Skeletal muscle tissue (tissue), 4 donors: Measurements from ENCODE around the gene PPWD1. TPM values are rescaled to one million over a fixed set of nuclear protein-coding genes. Genes with fewer than 3 reads are reported as not detected.

Experiments used
- H3K27ac ChIP-seq: one replicate; pipeline ENCODE4 v1.7.0; 2013; ENCODE audit warnings: mild to moderate bottlenecking, low read depth, low read length, inconsistent platforms
- H3K27me3 ChIP-seq, 3 donors: one replicate each; pipeline ENCODE4 v1.7.0; 2013; ENCODE audit warnings: low read length in 3 of 3; ENCODE audit not compliant: control insufficient read depth in 3 of 3, insufficient read depth in 3 of 3
- H3K36me3 ChIP-seq, 3 donors: one replicate each; pipeline ENCODE4 v1.7.0; 2013; ENCODE audit warnings: low read length in 3 of 3; ENCODE audit not compliant: control insufficient read depth in 3 of 3, insufficient read depth in 3 of 3
- H3K4me1 ChIP-seq, 3 donors: one replicate each; pipeline ENCODE4 v1.7.0; 2013; ENCODE audit warnings: low read length in 3 of 3, mild to moderate bottlenecking in 3 of 3; ENCODE audit not compliant: control insufficient read depth in 3 of 3, insufficient read depth in 3 of 3
- H3K4me3 ChIP-seq, 3 donors: one replicate each; pipeline ENCODE4 v1.7.0; 2013; ENCODE audit warnings: low read length in 3 of 3
- H3K9ac ChIP-seq, 3 donors: one replicate each; pipeline ENCODE4 v1.7.0; 2013; ENCODE audit warnings: low read length in 3 of 3, mild to moderate bottlenecking in 3 of 3, moderate library complexity in 2 of 3, low read depth in 1 of 3
- H3K9me3 ChIP-seq, 3 donors: one replicate each; pipeline ENCODE4 v1.7.0; 2013; ENCODE audit warnings: low read length in 3 of 3; ENCODE audit not compliant: control insufficient read depth in 3 of 3
- total RNA-seq: library from RNA; depleted of rRNA; stranded (reverse); fragments of >200 nt; gene quantifications from one replicate; pipeline ENCODE4 v1.2.3, GENCODE V29; 2014
- donor health status: Osteomylitis.

The PPWD1 gene
- total RNA-seq, result 52.7 TPM

DNA sequence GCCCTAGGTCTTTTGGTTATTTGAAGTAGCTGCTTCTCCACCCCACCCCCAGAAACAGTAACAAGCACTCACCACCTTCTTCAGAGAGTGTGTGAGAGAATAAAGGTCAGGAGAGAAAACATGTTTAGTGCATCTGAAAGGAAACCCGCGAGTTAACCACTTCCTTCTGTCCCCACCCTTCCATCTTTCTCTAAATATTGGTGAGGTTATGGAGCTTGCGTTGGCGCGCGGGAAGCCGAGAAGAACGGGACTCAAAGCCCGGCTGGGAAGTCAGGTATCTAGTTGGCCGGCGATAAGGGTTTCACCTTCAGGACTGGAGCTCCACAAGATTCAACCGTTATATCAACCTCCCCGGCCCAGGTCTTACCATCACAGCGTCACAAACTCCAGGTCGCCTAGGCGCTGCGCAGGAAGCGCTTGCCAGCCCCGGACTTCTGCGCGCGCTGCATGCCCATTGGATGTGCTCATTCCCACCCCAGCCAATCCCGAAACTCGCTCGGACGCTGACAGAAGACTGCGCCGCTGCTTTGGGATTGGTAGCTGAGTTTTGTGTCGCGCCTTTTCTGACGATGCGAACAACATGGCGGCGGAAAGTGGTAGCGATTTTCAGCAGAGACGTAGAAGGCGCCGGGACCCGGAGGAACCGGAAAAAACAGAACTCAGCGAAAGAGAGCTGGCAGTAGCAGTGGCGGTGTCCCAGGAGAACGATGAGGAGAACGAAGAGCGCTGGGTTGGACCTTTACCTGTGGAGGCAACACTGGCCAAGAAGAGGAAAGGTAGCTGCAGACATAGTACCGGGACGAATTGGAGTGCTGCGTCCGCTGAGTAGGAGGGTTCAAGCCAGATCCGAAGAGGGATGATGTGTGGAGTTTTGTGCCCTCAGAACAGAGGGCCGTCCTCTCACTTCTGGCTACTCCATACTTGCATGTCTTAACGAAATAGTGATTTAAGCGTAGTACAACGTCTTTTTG lies at the start of gene PPWD1, which contains the start of gene CENPK:
Gene PPWD1 (plus strand): TSS at position 566 of the 971 bp plus-strand sequence. CDS start 15 bp downstream, at position 581.
Gene CENPK (minus strand): TSS at position 438 of the 971 bp plus-strand sequence. CDS start 8,261 bp downstream, outside the sequence.
- H3K36me3 ChIP-seq, result no peaks in the 10 kb centered on the region
- peak within 1 kb of the TSS; percentile 86 for H3K27ac ChIP-seq
- H3K9ac ChIP-seq, result peak within 1 kb of the TSS; percentile 90 to 97 (median 93)
- peak within 1 kb of the TSS; percentile 99 to 100 (median 100) for H3K4me3 ChIP-seq
- peaks cover 10 to 25% (median 16%) of the 10 kb centered on the region in 3 donors for H3K4me1 ChIP-seq
- no peaks in the 10 kb centered on the region for H3K9me3 ChIP-seq
- H3K27me3 ChIP-seq, result no peaks in the 10 kb centered on the region

DNA sequence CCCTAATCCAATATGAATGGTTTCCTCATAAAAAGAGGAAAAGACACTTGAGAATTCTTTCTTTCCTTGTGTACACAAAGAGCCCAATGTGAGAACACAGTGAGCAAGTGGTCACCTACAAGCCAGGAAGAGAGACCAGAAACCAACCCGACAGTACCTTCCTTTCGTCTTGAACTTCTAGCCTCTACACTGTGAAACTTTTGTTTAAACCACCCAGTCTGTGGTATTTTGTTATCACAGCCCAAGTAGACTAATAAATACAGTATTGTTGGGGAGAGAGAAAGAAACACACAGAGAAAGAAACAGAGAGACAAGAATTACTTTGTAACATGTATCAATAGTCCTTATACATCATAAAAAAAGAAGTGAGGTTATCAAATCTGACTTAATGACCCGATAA lies 37.4 kb upstream of the PPWD1 start:
- H3K9me3 ChIP-seq, result no peaks in the 10 kb centered on the region
- no peaks in the 10 kb centered on the region for H3K4me1 ChIP-seq
- no peak overlapping the region for H3K4me3 ChIP-seq
- H3K36me3 ChIP-seq, result no peaks in the 10 kb centered on the region
- H3K27ac ChIP-seq, result no peak overlapping the region
- H3K9ac ChIP-seq, result no peak overlapping the region
- no peaks in the 10 kb centered on the region for H3K27me3 ChIP-seq

GRCh38 chr5:65530904-65531303 lies 32.2 kb upstream of the PPWD1 start:
- no peaks in the 10 kb centered on the region for H3K27me3 ChIP-seq
- no peak overlapping the region for H3K27ac ChIP-seq
- H3K4me3 ChIP-seq, result no peak overlapping the region
- H3K4me1 ChIP-seq, result no peaks in the 10 kb centered on the region
- no peaks in the 10 kb centered on the region for H3K36me3 ChIP-seq
- H3K9me3 ChIP-seq, result no peaks in the 10 kb centered on the region
- no peak overlapping the region for H3K9ac ChIP-seq

- Histone ChIP-seq H3K27ac (no peak overlapping the region), H3K9ac (no peak overlapping the region)
Measured at GRCh38 chr5:65535529-65535987, 27.5 kb upstream of the PPWD1 start.

DNA sequence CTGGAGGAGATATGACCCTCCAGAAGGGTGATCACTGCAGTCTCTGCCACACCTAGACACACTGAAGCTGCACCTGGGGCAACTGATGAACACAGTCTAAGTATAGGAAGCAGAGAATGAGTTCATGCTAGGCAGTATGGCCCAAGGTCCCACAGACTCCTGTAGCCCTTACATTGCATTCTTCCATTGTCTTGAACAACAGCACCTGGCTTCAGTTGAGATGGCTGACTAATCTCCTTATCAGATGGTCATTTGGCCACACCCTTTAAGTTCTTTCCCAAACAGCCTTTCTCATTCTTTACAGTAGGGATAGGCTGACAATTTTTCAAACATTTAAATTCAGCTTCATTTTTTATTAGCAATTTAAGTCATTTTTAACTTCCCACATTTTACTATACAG lies 23.3 kb upstream of the PPWD1 start:
- H3K27me3 ChIP-seq, result no peaks in the 10 kb centered on the region

More at GRCh38 chr5:65535529-65535987, 27.5 kb upstream of the PPWD1 start:
- H3K4me1 ChIP-seq, result no peaks in the 10 kb centered on the region
- H3K27me3 ChIP-seq, result no peaks in the 10 kb centered on the region
- H3K36me3 ChIP-seq, result no peaks in the 10 kb centered on the region
- no peak overlapping the region for H3K4me3 ChIP-seq
- no peaks in the 10 kb centered on the region for H3K9me3 ChIP-seq

DNA sequence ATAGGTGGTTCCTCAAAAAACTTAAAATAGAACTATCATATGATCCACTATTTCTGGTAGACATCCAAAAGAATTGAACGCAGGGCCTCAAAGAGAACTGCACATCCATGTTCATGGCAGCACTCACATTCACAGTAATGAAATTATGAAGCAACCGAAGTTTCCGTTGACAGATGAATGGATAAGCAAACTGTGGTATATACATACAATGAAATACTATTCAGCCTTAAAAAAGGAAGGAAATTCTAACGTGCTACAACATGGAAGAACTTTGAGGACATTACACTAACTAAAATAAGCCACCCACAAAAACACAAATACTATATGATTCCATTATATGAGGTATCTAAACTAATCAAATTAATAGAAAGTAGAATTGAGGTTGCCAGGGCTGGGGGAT lies 18.6 kb upstream of the PPWD1 start:
- no peaks in the 10 kb centered on the region for H3K9me3 ChIP-seq
- no peak overlapping the region for H3K9ac ChIP-seq
- H3K4me3 ChIP-seq, result no peak overlapping the region
- H3K27me3 ChIP-seq, result no peaks in the 10 kb centered on the region
- no peaks in the 10 kb centered on the region for H3K36me3 ChIP-seq
- no peak overlapping the region for H3K27ac ChIP-seq
- H3K4me1 ChIP-seq, result no peaks in the 10 kb centered on the region

More for the DNA sequence above, 23.3 kb upstream of the PPWD1 start:
- Histone ChIP-seq H3K9me3 (no peaks in the 10 kb centered on the region), H3K9ac (no peak overlapping the region), H3K36me3 (no peaks in the 10 kb centered on the region), H3K4me3 (no peak overlapping the region), H3K27ac (no peak overlapping the region), H3K4me1 (no peaks in the 10 kb centered on the region)

DNA sequence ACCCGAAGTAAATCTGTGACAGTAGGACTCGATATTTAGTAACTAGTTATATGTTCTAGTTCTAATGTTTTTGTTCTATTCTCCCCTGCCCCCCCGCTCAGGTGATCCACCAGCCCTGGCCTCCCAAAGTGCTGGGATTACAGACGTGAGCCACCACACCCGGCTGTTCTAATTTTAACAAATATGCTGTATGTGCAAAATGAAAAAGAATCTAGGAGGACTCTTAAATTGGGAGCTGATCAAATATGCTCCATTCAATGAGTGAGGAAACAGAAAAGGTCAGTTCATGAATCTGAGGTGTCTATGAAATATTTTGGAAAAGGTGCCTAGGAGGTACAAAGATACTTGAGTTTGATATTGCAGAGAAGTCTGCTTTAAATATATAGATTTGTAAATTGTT lies 17.0 kb upstream of the PPWD1 start:
- H3K4me1 ChIP-seq, result no peaks in the 10 kb centered on the region
- H3K27ac ChIP-seq, result no peak overlapping the region
- no peak overlapping the region for H3K4me3 ChIP-seq
- no peaks in the 10 kb centered on the region for H3K36me3 ChIP-seq
- no peaks in the 10 kb centered on the region for H3K9me3 ChIP-seq
- H3K27me3 ChIP-seq, result no peaks in the 10 kb centered on the region
- H3K9ac ChIP-seq, result no peak overlapping the region

DNA sequence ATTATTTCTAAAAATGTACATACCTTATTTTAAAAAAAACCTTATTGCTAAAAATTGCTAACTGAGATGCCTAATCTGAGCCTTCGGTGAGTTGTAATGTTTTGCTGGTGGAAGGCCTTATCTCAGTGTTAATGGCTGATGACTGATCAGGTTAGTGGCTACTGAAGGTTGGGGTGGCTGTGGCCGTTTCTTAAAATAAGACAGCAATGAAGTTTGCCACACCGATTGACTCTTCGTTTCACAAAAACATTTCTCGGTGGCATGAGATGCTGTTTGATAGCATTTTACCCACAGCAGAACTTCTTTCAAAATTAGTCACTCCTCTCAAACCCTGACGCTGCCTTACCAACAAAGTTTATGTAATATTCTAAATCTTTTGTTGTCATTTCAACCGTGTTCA lies 14.8 kb upstream of the PPWD1 start:
- Histone ChIP-seq H3K27me3 (no peaks in the 10 kb centered on the region), H3K4me1 (no peaks in the 10 kb centered on the region), H3K27ac (no peak overlapping the region), H3K4me3 (no peak overlapping the region), H3K36me3 (no peaks in the 10 kb centered on the region), H3K9me3 (no peaks in the 10 kb centered on the region), H3K9ac (no peak overlapping the region)

DNA sequence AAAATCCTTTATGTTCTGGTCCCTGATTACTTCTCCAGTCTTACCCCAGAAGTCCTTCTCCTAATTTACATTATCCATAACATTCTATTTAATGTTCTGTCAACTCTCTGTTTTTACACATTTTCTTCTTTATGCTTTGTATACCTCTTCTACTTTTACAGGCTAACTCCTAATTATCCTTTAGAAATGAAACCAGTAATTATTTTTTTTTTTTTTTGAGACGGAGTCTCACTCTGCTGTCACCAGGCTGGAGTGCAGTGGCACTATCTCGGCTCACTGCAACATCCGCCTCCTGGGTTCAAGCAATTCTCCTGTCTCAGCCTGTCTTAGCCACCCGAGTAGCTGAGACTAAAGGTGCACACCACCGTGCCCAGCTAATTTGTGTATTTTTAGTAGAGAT lies 9.2 kb upstream of the PPWD1 start:
- Histone ChIP-seq H3K27me3 (no peaks in the 10 kb centered on the region), H3K9me3 (no peaks in the 10 kb centered on the region), H3K36me3 (no peaks in the 10 kb centered on the region), H3K9ac (no peak overlapping the region), H3K4me3 (no peak overlapping the region), H3K4me1 (no peaks in the 10 kb centered on the region), H3K27ac (no peak overlapping the region)

DNA sequence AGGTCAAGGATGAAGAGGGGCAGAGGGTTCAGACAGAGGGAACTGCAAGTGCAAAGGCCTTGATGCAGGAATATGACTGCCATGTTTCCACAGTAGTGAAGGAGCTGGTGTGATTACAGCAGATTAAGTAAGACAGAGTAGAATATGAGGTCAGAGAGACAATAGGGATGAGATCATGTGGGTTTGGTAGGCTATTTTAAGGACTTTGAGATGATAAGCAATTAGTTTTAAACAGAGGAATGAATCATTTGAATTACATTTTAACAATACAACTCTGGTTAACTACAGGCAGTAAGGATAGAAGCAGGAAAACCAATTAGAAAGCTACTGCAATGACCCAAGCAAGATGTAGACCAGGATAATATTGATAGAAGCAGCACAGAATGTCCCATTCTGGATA lies 7.8 kb upstream of the PPWD1 start:
- H3K36me3 ChIP-seq, result no peaks in the 10 kb centered on the region

More for the DNA sequence above, 7.8 kb upstream of the PPWD1 start:
- no peaks in the 10 kb centered on the region for H3K27me3 ChIP-seq
- H3K9ac ChIP-seq, result no peak overlapping the region
- H3K4me3 ChIP-seq, result no peak overlapping the region
- H3K9me3 ChIP-seq, result no peaks in the 10 kb centered on the region
- no peaks in the 10 kb centered on the region for H3K4me1 ChIP-seq
- no peak overlapping the region for H3K27ac ChIP-seq
